Measurements from ENCODE around the gene TAX1BP1. TPM values are rescaled to one million over a fixed set of nuclear protein-coding genes. Genes with fewer than 3 reads are reported as not detected.

Gene TAX1BP1
- total RNA-seq, 1 experiment from 2014 or later: 58.3 TPM

DNA sequence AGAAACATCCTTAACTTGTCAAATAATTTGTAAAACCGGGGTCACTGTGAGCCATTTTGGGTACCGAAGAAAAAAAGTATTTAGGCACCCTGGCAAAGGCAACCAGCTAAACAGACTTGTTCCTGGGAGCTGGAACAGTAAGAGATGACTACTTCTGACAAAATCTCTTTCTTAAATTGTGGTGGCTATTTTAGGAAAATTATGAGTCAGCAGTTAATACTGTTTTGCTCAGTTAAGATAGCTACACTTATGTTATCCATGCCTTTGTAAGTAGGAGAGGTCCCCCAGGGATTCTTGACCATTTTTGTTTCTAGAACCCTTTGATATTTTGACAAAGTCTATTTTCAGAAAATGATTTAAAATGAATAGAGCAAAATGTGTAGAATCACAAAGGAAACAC is 68.7 kb downstream of the TAX1BP1 start:
- Histone ChIP-seq H3K79me2 (ENCODE audit: insufficient read depth, low read length) (no peaks in the 10 kb centered on the region), H3K27me3 (ENCODE audit: insufficient read depth, low read length) (no peaks in the 10 kb centered on the region), H2BK120ac (ENCODE audit: low read depth, low read length, poor library complexity, severe bottlenecking) (no peak overlapping the region), H2AFZ (ENCODE audit: low read length) (no peak overlapping the region), H3T11ph (ENCODE audit: low read length) (no peak overlapping the region), H3K79me1 (ENCODE audit: insufficient read depth, low read depth, low read length, poor library complexity, severe bottlenecking) (no peaks in the 10 kb centered on the region), H3K9me3 (ENCODE audit: control insufficient read depth, low read depth, low read length) (no peaks in the 10 kb centered on the region), H3K4me2 (ENCODE audit: insufficient read depth, insufficient read length, low read length) (no peak overlapping the region), H3K18ac (ENCODE audit: insufficient read length, low read depth, low read length) (no peak overlapping the region), H3K23me2 (ENCODE audit: insufficient read length, low read depth, low read length, poor library complexity, severe bottlenecking) (no peaks in the 10 kb centered on the region), H2BK5ac (ENCODE audit: insufficient read length, low read length) (no peak overlapping the region), H2BK12ac (ENCODE audit: insufficient read length, low read depth, low read length) (no peak overlapping the region), H3K14ac (ENCODE audit: insufficient read depth, low read length) (no peak overlapping the region), H4K8ac (replicated peaks; ENCODE audit: insufficient read length, low read depth, low read length) (no peak overlapping the region), H3K27ac (ENCODE audit: insufficient read length, low read depth, low read length) (no peak overlapping the region), H2BK20ac (ENCODE audit: low read depth, low read length, poor library complexity, severe bottlenecking) (no peak overlapping the region), H2AK5ac (ENCODE audit: insufficient read length, low read length) (no peak overlapping the region), H3K9ac (ENCODE audit: extremely low read depth, insufficient read length, low read length) (no peak overlapping the region), H2BK15ac (ENCODE audit: low read depth, low read length) (no peak overlapping the region), H4K5ac (ENCODE audit: insufficient read length, low read depth, low read length) (no peak overlapping the region), H3K23ac (ENCODE audit: insufficient read length, low read depth, low read length) (no peak overlapping the region), H4K20me1 (ENCODE audit: control insufficient read depth, insufficient read depth, insufficient read length) (no peaks in the 10 kb centered on the region), H4K91ac (ENCODE audit: insufficient read length, low read depth, low read length) (no peak overlapping the region), H3K4ac (ENCODE audit: low read depth, low read length) (no peak overlapping the region), H3K56ac (ENCODE audit: insufficient read length, low read depth, low read length) (no peak overlapping the region), H3K4me1 (ENCODE audit: insufficient read depth, low read length) (no peaks in the 10 kb centered on the region)
- DNase-seq: no peak
- Mint-ChIP-seq H3K27me3 (ENCODE audit: low read depth) (no peaks in the 10 kb centered on the region), H3K9me3 (no peaks in the 10 kb centered on the region), H3K4me1 (peaks cover 4 to 10% of the 10 kb centered on the region in 2 experiments), H3K27ac (no peak overlapping the region), H3K36me3 (ENCODE audit: insufficient read depth in 1 of 3, low read depth in 3 of 3) (peaks cover 0 to 6% (median 0%) of the 10 kb centered on the region in 3 experiments; a peak in 1 of 7 replicates), H3K4me3 (no peak overlapping the region)
- no CpG with 5 or more reads among the region's 2 CpGs for WGBS (ENCODE audit: extremely low coverage, insufficient read length, low lambda C conversion rate)
- TF ChIP-seq, protein P1, sequence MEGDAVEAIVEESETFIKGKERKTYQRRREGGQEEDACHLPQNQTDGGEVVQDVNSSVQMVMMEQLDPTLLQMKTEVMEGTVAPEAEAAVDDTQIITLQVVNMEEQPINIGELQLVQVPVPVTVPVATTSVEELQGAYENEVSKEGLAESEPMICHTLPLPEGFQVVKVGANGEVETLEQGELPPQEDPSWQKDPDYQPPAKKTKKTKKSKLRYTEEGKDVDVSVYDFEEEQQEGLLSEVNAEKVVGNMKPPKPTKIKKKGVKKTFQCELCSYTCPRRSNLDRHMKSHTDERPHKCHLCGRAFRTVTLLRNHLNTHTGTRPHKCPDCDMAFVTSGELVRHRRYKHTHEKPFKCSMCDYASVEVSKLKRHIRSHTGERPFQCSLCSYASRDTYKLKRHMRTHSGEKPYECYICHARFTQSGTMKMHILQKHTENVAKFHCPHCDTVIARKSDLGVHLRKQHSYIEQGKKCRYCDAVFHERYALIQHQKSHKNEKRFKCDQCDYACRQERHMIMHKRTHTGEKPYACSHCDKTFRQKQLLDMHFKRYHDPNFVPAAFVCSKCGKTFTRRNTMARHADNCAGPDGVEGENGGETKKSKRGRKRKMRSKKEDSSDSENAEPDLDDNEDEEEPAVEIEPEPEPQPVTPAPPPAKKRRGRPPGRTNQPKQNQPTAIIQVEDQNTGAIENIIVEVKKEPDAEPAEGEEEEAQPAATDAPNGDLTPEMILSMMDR (conservative IDR thresholded peaks at IDR 0.05): no peak

All from H9 (cell line).